Adrenal gland (tissue), 5 donors: ENCODE data around the gene SPOP.
A peak's percentile ranks its signal among the peaks of the same experiment; 100 is the strongest.

Experiments used
- CTCF ChIP-seq, 6 experiments: fragments of 450-650 bp in 4 of 6; fragments of 200-600 bp in 2 of 6; sonication (generic) in 1 of 6; IDR thresholded peaks; 1 replicate in 5 of 6; 2 replicates in 1 of 6; pipeline versions ENCODE4 v1.5.1 to v1.8.0; 2016 to 2021; ENCODE audit warnings: antibody characterized with exemption in 6 of 6, mild to moderate bottlenecking in 2 of 6, moderate library complexity in 1 of 6
- POLR2A ChIP-seq, 2 donors: fragments of 450-650 bp; IDR thresholded peaks; one replicate each; pipeline ENCODE4 v1.6.1; 2017; ENCODE audit warnings: antibody characterized with exemption in 2 of 2, mild to moderate bottlenecking in 2 of 2, moderate library complexity in 1 of 2
- donor health status: DM: no; HTN: no; CAD: no.

GRCh38 chr17:49707608-49708514 is 30.0 kb upstream of the SPOP start, which contains the start of gene SLC35B1:
- TF ChIP-seq CTCF (IDR thresholded peaks at IDR 0.05) (peak; percentile 48 to 73 (median 64)), POLR2A (IDR thresholded peaks at IDR 0.05) (peak; percentile 55 to 69)
